Transverse colon (tissue), 4 donors: ENCODE results near the gene TMEM33.

Experiments
- CTCF ChIP-seq, 5 experiments: fragments of 200-600 bp in 3 of 5; fragments of 450-650 bp in 2 of 5; sonication (generic) in 3 of 5; IDR thresholded peaks; 1 replicate in 2 of 5; 2 replicates in 3 of 5; pipeline ENCODE4 v1.5.1; 2016 to 2017; ENCODE audit warnings: antibody characterized with exemption in 5 of 5, inconsistent platforms in 3 of 5, mild to moderate bottlenecking in 2 of 5, moderate library complexity in 1 of 5
- EP300 ChIP-seq: sonication (generic); formaldehyde crosslinking; IDR thresholded peaks from one replicate; pipeline ENCODE4 v1.6.1; 2017; ENCODE audit warnings: antibody characterized with exemption, low read depth
- POLR2A ChIP-seq: fragments of 450-650 bp; IDR thresholded peaks from one replicate; pipeline ENCODE4 v1.6.1; 2016; ENCODE audit warnings: antibody characterized with exemption, mild to moderate bottlenecking, moderate library complexity
- POLR2AphosphoS5 ChIP-seq, 3 donors: sonication (generic); formaldehyde crosslinking; IDR thresholded peaks; one replicate each; pipeline ENCODE4 v1.6.1; 2016; ENCODE audit warnings: antibody characterized with exemption in 3 of 3

GRCh38 chr4:41957634-41958033, 22.4 kb downstream of the TMEM33 start:
- TF ChIP-seq CTCF (IDR thresholded peaks at IDR 0.05), result no peak
- TF ChIP-seq POLR2A, result no peak
- no peak for TF ChIP-seq EP300
- TF ChIP-seq POLR2AphosphoS5 (IDR thresholded peaks at IDR 0.05), result no peak
